Right lobe of liver (tissue), 4 donors: Measurements from ENCODE around the gene NTF4.

ENCODE experiments used
- CTCF ChIP-seq, 4 donors: fragments of 200-600 bp in 3 of 4; fragments of 450-650 bp in 1 of 4; IDR thresholded peaks; one replicate each; pipeline versions ENCODE4 v1.5.1 to v1.8.0; 2016 to 2022; ENCODE audit warnings: antibody characterized with exemption in 4 of 4, mild to moderate bottlenecking in 2 of 4
- POLR2A ChIP-seq: fragments of 450-650 bp; IDR thresholded peaks from one replicate; pipeline ENCODE4 v1.6.1; 2017; ENCODE audit warnings: antibody characterized with exemption, mild to moderate bottlenecking
- donor health status: DM: no; HTN: no; CAD: no.
- donor health status: DM: no; HTN: no; CAD: no.
- donor health status: DM: no; HTN: yes; CAD: no.

- TF ChIP-seq CTCF (IDR thresholded peaks at IDR 0.05) (peak; percentile 96 to 100 (median 100)), POLR2A (no peak)
These were observed 33.1 kb upstream of the NTF4 start for GRCh38 chr19:49097453-49098288.
